Natural killer cell (primary cell): ENCODE data around the gene BAZ2A. TPM values are rescaled to one million over a fixed set of nuclear protein-coding genes. Genes with fewer than 3 reads are reported as not detected.
A peak's percentile ranks its signal among the peaks of the same experiment; 100 is the strongest.

Source experiments
- ATAC-seq, 3 donors: fragments of 150-1000 bp in 2 of 3; fragments of 200-7000 bp in 1 of 3; cut with Tn5 transposase; 1 replicate in 1 of 3; 2 replicates in 2 of 3; pipeline ENCODE4 v1.10.0; 2021; ENCODE audit warnings: mild to moderate bottlenecking in 2 of 3, moderate library complexity in 2 of 3
- DNase-seq, 2 donors: peaks; one replicate each; pipeline versions ENCODE4 v3.0.0 to v3.0.0-alpha.2; 2013 to 2021; ENCODE audit warnings: mixed read lengths in 1 of 2
- H3K27ac ChIP-seq: one replicate; pipeline ENCODE4 v1.5.1; 2013; ENCODE audit warnings: mild to moderate bottlenecking, low read length
- H3K27me3 ChIP-seq: one replicate; pipeline ENCODE4 v1.6.1; 2013; ENCODE audit warnings: low read length; ENCODE audit not compliant: control insufficient read depth, insufficient read depth
- H3K36me3 ChIP-seq: one replicate; pipeline ENCODE4 v1.6.1; 2013; ENCODE audit warnings: low read length; ENCODE audit not compliant: control insufficient read depth, insufficient read depth
- H3K4me1 ChIP-seq: one replicate; pipeline ENCODE4 v1.6.1; 2013; ENCODE audit warnings: low read length; ENCODE audit not compliant: control insufficient read depth, insufficient read depth
- H3K4me3 ChIP-seq: one replicate; pipeline ENCODE4 v1.5.1; 2013; ENCODE audit warnings: low read length
- H3K9me3 ChIP-seq: one replicate; pipeline ENCODE4 v1.6.1; 2013; ENCODE audit warnings: low read length; ENCODE audit not compliant: control insufficient read depth, insufficient read depth
- H3K27ac Mint-ChIP-seq, 2 donors: one replicate each; pipeline ENCODE4 v1.8.0; 2022; ENCODE audit warnings: mild to moderate bottlenecking in 2 of 2, mixed read lengths in 2 of 2, moderate library complexity in 1 of 2
- H3K27me3 Mint-ChIP-seq, 2 donors: one replicate each; pipeline ENCODE4 v1.8.0; 2022; ENCODE audit warnings: low read depth in 2 of 2, mixed read lengths in 2 of 2
- H3K36me3 Mint-ChIP-seq: one replicate; pipeline ENCODE4 v1.8.0; 2022; ENCODE audit warnings: mixed read lengths
- H3K4me1 Mint-ChIP-seq, 2 donors: one replicate each; pipeline ENCODE4 v1.8.0; 2022; ENCODE audit warnings: mixed read lengths in 2 of 2
- H3K4me3 Mint-ChIP-seq: one replicate; pipeline ENCODE4 v1.8.0; 2022; ENCODE audit warnings: mild to moderate bottlenecking, moderate library complexity, mixed read lengths
- H3K9me3 Mint-ChIP-seq, 2 donors: one replicate each; pipeline ENCODE4 v1.8.0; 2022; ENCODE audit warnings: mixed read lengths in 2 of 2
- CTCF ChIP-seq: fragments of 200-600 bp; IDR thresholded peaks from one replicate; pipeline ENCODE4 v1.8.0; 2022; ENCODE audit warnings: antibody characterized with exemption
- WGBS: methylation state at CpG from one replicate; pipeline ENCODE4 v1.1.7; 2013; ENCODE audit warnings: missing lambda C conversion rate; ENCODE audit not compliant: insufficient coverage; 5-methylcytosine and 5-hydroxymethylcytosine counted together
- intact Hi-C: fragments of 100-400 bp; cut with micrococcal nuclease; formaldehyde crosslinking; loops from one replicate; pipeline ENCODE4 v1.14.2; 2022
- total RNA-seq, 4 donors: library from RNA; stranded (reverse); fragments of 120-200 nt in 1 of 4; gene quantifications; one replicate each; pipeline versions ENCODE4 v1.2.3 to v1.2.4, GENCODE V29; 2013 to 2022

Gene BAZ2A
- total RNA-seq, 3 donors from 2014 or later (not counting 1 experiment from before 2014, with no cell fraction given): 320 to 354 (median 325) TPM

- peak overlapping the region; percentile 68 for H3K27ac ChIP-seq
- Mint-ChIP-seq H3K27ac (peak overlapping the region; percentile 91 to 93), H3K4me3 (peak overlapping the region; percentile 99), H3K9me3 (no peaks in the 10 kb centered on the region), H3K27me3 (no peaks in the 10 kb centered on the region), H3K36me3 (no peaks in the 10 kb centered on the region), H3K4me1 (peaks cover 39 to 53% of the 10 kb centered on the region in 2 donors)
- peaks cover 51% of the 10 kb centered on the region for H3K4me1 ChIP-seq
- ATAC-seq (peak; percentile 60 to 85 (median 67)), DNase-seq (peak; percentile 85 to 98)
- H3K36me3 ChIP-seq: peaks cover 44% of the 10 kb centered on the region
- peak; percentile 57 for TF ChIP-seq CTCF
- H3K27me3 ChIP-seq: no peaks in the 10 kb centered on the region
- intact Hi-C loops: loop anchor here (1.0 to 5.0 kb wide), 4 partner anchors 9 to 275 kb away; partner anchors contain the start of genes APOF, PTGES3 and STAT2
- no peaks in the 10 kb centered on the region for H3K9me3 ChIP-seq
- 13% methylated on average over 12 of the region's 12 CpGs for WGBS
- H3K4me3 ChIP-seq: peak overlapping the region; percentile 74
Observed at GRCh38 chr12:56636675-56637540, 6.8 kb upstream of the BAZ2A start.

GRCh38 chr12:56635806-56636674 lies 5.9 kb upstream of the BAZ2A start:
- TF ChIP-seq CTCF: no peak
- Mint-ChIP-seq H3K27ac (peak overlapping the region; percentile 91 to 93), H3K4me3 (peak overlapping the region; percentile 99), H3K27me3 (no peaks in the 10 kb centered on the region), H3K9me3 (no peaks in the 10 kb centered on the region), H3K36me3 (no peaks in the 10 kb centered on the region), H3K4me1 (peaks cover 39 to 60% of the 10 kb centered on the region in 2 donors)
- H3K27me3 ChIP-seq: no peaks in the 10 kb centered on the region
- WGBS: 3% methylated on average over 20 of the region's 20 CpGs
- DNase-seq: peak; percentile 63 to 91
- peak overlapping the region; percentile 74 for H3K4me3 ChIP-seq
- intact Hi-C loops: loop anchor here (1.0 to 5.0 kb wide), 4 partner anchors 10 to 274 kb away; partner anchors contain the start of genes APOF, PTGES3 and STAT2
- H3K4me1 ChIP-seq: peaks cover 55% of the 10 kb centered on the region
- ATAC-seq: peak; percentile 59 to 78 (median 62)
- no peaks in the 10 kb centered on the region for H3K9me3 ChIP-seq
- peak overlapping the region; percentile 68 for H3K27ac ChIP-seq
- peaks cover 36% of the 10 kb centered on the region for H3K36me3 ChIP-seq

- Histone ChIP-seq H3K36me3 (peaks cover 29% of the 10 kb centered on the region), H3K27ac (peak overlapping the region; percentile 74), H3K4me3 (peak overlapping the region; percentile 74), H3K9me3 (no peaks in the 10 kb centered on the region), H3K4me1 (peaks cover 64% of the 10 kb centered on the region), H3K27me3 (no peaks in the 10 kb centered on the region)
- H3K27ac Mint-ChIP-seq: peak overlapping the region; percentile 91 to 93
- H3K36me3 Mint-ChIP-seq: no peaks in the 10 kb centered on the region
- no peaks in the 10 kb centered on the region for H3K27me3 Mint-ChIP-seq
- WGBS: under 1% methylated on average over 43 of the region's 47 CpGs
- intact Hi-C loops: loop anchor here (5.0 kb wide), 2 partner anchors 33 to 273 kb away; partner anchors contain the start of genes APOF and STAT2
- no peaks in the 10 kb centered on the region for H3K9me3 Mint-ChIP-seq
- TF ChIP-seq CTCF: no peak
- DNase-seq (peak; percentile 67 to 78), ATAC-seq (peak; percentile 37 to 56 (median 53))
- H3K4me3 Mint-ChIP-seq: peak overlapping the region; percentile 99
- H3K4me1 Mint-ChIP-seq: peaks cover 47 to 69% of the 10 kb centered on the region in 2 donors
Observed at GRCh38 chr12:56634837-56635791, 5.0 kb upstream of the BAZ2A start.
